Transverse colon (tissue), 3 donors: ENCODE results near the gene PTPRZ1.

ENCODE experiments used
- EP300 ChIP-seq: sonication (generic); formaldehyde crosslinking; IDR thresholded peaks from one replicate; pipeline ENCODE4 v1.6.1; 2017; ENCODE audit warnings: antibody characterized with exemption, low read depth
- TF ChIP-seq, protein P1 (sequence below), 5 experiments: fragments of 200-600 bp in 3 of 5; fragments of 450-650 bp in 2 of 5; sonication (generic) in 3 of 5; IDR thresholded peaks; 1 replicate in 2 of 5; 2 replicates in 3 of 5; pipeline ENCODE4 v1.5.1; 2016 to 2017; ENCODE audit warnings: antibody characterized with exemption in 5 of 5, inconsistent platforms in 3 of 5, mild to moderate bottlenecking in 2 of 5, moderate library complexity in 1 of 5

DNA sequence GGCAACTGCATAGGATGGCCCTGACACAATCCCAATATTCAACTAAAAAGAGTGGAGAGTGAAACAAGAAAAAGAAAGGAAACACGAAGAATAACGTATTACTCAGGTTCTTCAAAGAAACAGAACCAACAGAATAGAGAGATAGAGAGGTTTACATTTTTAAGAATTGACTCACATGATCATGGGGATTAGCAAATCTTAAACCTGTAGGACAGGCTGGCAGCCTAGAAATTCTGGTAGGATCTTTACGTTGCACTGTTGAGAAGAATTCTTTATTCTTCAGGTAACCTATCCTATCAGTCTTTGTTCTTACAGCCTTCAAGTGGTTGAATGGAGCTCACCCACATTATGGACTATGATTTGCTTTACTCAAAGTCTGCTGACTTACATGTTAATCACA lies 167.2 kb downstream of the PTPRZ1 start:
- TF ChIP-seq, protein P1, sequence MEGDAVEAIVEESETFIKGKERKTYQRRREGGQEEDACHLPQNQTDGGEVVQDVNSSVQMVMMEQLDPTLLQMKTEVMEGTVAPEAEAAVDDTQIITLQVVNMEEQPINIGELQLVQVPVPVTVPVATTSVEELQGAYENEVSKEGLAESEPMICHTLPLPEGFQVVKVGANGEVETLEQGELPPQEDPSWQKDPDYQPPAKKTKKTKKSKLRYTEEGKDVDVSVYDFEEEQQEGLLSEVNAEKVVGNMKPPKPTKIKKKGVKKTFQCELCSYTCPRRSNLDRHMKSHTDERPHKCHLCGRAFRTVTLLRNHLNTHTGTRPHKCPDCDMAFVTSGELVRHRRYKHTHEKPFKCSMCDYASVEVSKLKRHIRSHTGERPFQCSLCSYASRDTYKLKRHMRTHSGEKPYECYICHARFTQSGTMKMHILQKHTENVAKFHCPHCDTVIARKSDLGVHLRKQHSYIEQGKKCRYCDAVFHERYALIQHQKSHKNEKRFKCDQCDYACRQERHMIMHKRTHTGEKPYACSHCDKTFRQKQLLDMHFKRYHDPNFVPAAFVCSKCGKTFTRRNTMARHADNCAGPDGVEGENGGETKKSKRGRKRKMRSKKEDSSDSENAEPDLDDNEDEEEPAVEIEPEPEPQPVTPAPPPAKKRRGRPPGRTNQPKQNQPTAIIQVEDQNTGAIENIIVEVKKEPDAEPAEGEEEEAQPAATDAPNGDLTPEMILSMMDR (IDR thresholded peaks at IDR 0.05) = no peak
- TF ChIP-seq EP300 = no peak
